Testis (tissue), 2 donors: ENCODE results near the gene RPL31.

Source experiments
- CTCF ChIP-seq, 3 experiments: fragments of 450-650 bp in 2 of 3; fragments of 200-600 bp in 1 of 3; sonication (generic) in 1 of 3; IDR thresholded peaks; one replicate each; pipeline ENCODE4 v1.5.1; 2016 to 2019; ENCODE audit warnings: antibody characterized with exemption in 3 of 3, mild to moderate bottlenecking in 2 of 3, moderate library complexity in 1 of 3
- POLR2A ChIP-seq: fragments of 450-650 bp; IDR thresholded peaks from one replicate; pipeline ENCODE4 v1.6.1; 2017; ENCODE audit warnings: antibody characterized with exemption, mild to moderate bottlenecking, moderate library complexity

DNA sequence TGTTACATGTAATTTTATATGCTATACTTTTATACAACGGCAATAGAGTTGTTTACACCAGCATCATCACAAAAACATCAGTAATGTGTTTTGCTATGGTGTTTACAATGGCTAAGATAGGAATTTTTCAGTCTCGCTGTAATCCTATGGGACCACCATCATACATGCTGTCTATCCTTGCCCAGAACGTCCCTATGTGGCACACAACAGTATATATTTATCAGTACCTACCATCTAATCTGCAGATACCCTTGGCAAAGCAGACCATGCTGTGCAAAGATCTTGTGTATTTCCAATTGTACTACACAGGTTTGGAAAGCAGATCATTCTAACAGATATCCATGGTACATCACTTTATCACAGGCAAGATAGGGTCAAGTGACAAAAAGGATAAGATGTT, 15.3 kb downstream of the RPL31 start:
- no peak for TF ChIP-seq CTCF (IDR thresholded peaks at IDR 0.05)
- no peak for TF ChIP-seq POLR2A
